GM21737 (cell line): ENCODE results near the gene NTF3.

Experiments used
- ATAC-seq: cut with Tn5 transposase; IDR thresholded peaks from one replicate; pipeline ENCODE4 v1.9.1; 2021; ENCODE audit warnings: mild to moderate bottlenecking, moderate library complexity; ENCODE audit not compliant: unreplicated experiment

NTF3 gene

DNA sequence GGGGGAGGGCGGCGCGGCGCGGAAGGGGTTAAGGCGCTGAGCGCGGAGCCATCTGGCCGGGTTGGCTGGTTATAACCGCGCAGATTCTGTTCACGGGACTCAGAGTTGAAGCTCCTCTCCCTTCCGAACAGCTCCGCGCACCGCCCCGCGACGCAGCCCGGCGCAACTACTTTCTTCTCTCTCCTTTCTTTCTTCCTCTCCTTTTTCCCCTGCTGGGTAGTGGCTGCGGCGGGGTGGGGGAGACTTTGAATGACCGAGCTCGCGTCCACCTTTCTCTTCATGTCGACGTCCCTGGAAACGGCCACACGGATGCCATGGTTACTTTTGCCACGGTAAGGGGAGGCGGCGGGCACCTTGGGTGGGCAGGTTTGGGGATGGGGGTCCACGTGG, at the start of gene NTF3:
TSS of gene NTF3 (plus strand) at position 98 of the 390 bp plus-strand sequence. CDS start at position 315, 217 bp downstream.
- ATAC-seq = no peak

DNA sequence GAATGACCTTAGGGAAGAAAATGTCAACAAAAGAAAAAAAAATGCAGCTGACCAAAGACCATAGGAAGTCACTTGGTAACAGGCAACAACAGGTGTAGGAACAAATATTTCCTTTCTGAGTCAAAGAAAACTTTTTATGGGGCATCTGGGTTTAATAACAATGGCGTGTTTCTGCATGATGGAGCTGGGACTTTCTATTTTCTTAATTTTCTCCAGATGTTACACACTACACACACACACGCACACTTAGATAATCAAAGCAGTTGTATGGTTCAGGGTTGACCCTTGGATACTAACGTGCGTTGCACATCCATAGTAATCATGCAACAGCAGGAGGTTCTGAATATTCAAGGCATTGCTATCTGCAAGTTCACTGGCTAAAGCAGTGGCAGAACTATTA, 47.9 kb upstream of the NTF3 start:
- ATAC-seq = no peak

DNA sequence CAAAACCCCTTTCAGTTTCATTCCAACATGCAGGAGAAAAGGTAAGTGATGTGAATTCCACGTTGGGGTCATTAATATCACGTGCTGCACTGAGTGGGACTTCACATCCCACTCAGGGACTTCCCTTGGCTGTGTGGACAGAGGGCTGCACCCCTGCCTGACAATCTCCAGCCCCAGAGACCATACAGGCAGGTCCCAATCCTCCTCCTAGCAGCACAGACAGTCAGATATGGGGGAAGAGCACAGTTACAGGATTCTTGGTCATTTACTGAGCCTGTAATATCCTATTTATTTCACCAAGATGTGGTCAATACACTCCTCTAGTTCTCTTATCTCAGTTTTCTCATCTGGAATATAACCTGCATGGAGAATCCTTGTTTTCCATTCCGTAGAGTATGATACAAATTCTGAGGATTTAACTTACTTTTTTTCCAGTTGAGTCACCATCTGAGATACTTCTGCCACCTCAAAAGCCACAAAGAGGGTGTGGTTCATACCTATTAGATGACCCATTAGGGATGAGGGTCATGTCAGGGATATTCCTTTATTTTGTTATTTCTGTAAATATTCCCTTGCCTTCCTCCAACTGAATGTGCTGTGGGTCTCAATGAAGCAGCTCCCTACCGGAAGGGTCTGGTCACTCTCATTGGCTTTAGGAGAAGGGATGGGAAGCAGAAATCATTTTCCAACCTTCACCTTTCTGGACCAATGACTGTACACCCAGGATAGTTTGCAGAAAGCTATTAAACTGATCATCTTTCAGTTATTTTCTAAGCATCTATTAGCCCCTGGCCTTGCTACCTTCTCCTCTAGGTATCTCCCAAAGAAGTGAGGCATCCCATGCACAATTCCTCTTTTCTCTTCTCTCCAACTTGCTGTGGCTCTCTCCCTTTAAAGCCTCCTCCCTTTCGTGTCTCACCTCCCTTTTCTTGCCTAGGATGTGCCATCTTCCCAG, 43.0 kb upstream of the NTF3 start:
- no peak for ATAC-seq

DNA sequence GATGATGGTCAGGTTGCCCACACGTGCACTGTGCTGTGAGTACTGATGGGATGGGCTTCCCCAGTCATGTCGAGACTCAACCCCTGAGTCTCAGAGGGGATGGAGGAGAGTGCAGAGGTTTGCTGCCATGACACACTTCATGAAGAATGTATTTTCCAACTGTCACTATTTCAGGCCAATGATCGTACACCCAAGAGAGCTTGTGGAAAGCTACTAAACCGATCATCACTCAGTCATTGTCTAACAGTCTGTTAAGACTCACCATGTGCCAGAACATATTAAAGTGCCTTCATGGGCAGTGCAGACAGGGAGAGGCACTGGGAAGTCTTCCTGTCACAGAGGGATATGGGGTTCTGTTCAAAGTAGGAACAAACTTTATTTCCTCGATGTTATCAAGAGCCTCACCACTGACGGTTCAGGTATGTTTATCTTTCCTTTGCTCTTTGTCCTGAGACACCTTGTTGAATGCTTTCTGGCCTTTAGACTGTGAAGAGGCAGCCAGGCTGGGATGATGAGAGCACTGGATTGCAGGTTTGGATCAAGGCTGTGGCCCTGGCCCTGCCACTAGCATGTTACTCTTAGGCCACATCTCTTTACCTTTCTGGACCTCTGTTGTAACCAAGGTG, 41.6 kb upstream of the NTF3 start:
- ATAC-seq = no peak

DNA sequence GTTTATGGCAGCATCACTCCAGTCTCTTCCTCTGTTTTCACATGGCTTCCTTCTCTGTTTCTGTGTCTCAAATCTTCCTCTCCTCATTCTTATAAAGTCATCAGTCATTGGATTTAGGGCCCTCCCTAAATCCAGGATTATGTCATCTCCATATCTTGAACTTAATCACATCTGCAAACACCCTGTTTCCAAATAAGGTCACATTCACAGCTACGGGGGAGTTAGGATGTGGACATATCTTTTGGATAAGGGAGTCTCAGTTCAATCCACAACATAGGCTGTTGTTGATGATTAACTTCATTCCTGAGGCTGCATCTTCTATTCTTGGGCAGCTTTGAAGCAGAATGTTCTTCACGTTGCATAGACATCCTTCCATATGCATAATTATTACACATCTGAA, 40.3 kb upstream of the NTF3 start:
- no peak for ATAC-seq

DNA sequence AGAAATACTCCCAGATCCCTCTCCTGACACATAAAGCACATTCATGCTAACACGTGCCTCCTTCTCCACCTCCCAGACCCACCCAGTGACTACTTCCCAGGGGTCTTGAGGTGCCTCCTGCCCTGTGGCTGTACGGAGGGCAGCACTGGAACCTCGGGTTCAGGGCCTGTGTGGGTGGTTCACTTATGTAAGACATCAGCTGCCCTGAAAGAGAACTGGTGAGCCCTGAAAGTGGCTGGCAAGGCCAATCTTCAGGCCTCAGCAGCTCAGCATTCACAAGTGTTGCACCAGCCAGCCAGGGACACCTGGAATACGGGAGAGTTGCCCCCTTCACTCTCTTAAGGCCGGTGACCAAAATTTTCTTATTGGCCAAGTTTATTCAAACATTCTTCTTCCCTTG, 38.9 kb upstream of the NTF3 start:
- no peak for ATAC-seq

DNA sequence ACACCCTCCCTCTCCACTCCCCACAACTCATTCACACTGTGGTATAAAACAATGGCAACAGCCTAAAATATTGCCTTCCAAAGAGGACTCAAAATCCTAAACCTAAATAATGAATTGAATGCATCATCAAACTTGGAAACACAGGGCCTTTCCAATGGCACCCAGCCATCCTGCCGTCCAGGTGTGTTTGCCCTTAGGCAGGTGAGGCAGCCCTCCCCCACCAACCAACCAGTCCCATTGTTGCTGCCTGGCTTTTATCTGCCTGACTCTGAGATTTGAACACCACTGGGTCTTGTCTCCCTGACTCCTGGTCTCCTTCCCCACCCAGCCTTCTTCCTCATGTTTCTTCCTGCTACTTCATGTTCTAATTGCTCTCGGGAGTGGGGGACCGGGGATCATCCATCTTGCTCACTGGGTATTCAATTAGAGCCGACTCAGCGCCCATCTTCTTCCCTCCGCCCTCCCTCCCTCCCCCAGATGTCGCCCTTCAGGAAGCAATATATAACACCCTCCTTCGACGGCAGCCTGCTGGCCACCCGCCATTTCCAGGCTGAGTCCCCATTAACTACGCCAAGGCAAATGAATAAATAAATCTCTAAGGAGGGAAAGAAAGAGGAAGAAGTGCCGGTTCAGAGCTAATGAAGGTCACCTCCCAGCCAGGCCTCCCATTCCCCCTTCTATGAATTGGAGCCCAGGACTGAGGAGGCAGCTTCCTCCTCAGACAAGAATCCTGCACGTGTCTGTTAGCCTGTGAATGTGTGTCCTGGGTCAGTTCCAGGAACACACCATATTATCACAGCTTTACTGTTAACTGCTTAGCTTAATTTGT, 36.3 kb upstream of the NTF3 start:
- no peak for ATAC-seq

DNA sequence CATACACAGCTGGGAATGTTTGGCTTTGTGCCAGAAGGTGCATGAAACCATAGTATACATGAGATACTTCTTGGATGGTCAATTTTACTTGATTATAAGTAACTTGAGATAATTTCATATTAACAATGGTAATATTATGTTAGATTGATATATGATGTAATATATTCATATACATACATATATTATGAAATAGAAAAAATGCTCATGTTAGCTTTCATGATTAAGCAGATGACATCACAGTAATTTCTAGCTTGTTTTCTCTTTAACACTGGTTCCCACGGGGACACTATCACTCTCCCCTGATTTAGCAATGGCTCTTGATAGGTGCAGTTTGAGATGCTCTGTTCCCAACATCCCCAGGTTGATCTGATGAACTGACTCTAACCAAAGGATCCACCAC, 35.4 kb upstream of the NTF3 start:
- no peak for ATAC-seq

DNA sequence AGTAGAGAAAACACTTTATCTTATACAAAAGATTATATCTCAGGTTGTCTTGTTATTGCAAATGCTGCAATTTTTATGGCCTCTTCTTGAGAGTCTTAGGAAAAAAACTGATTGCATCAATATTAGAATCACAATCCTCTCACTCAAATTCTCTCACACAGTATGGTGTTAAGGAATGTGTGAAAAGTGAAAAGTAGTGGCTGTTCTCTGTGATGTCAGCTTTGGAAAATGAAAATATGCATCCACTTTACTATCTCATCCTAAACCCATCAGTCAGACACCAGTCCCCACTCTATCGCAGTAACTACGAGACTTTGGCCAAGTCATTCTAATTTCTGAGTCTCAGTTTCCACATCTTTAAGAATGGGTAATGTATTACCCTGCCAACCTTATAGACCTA, 32.6 kb upstream of the NTF3 start:
- no peak for ATAC-seq

DNA sequence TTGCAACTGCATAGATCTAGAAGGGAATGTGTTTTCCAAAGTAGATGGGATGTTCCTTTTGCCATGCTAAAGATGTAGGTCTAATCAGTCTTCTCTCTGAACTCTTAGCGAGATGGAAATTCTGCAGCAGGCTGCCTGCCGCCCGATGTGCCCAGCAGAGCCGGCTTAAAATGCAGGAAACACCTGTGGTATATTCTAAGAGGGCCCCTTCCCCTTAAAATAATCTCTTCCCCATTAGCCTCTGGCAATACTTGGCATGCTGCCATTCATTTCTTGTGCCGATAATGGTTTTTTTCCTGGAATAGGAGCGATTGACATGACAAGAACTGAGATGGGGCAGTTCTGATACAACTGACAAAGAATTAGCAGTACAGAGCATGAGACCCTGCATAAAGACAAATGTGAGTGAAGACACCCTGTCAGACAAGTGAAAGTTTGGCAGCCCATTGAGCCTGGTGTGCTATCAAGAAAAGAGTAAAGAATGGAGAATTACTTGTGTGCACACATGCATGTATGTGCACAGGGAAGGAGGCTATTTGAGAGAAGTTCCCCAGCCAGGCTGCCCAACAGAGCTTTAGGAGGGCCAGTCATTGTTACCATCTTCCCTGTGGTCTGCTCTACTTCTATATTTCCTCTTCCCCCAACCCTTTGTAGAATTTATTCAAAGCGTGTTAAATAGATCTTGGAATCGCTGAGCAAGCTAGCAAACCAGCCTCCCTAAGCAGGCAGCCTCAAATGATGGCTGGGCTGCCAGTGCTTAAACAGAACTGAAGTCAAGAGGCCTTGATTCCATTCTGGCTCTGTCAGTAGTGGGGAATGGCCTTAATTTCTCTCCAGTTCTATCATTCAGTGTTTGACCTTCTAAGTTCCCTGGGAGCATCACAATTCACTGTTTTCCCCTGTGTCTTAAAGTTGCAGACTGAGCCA, 29.6 kb upstream of the NTF3 start:
- ATAC-seq = no peak

DNA sequence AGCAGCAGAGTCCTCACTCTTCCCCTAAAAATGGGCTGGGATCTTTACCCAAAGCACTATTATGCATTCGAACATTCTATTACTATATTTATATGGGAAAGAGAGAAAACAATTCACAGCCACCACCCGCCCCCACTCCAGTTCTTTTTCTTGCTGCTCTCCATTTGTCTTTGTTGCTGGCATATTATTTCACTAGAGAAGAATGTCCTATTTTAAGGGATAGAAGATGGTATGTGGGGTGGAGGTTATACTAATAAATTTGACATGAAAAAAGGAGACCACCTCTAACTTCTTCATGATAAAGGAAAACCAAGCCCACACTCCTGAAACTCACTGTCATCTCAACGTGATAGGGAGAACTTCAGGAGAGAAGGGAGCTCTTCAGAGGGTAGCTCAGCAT, 28.5 kb upstream of the NTF3 start:
- no peak for ATAC-seq

DNA sequence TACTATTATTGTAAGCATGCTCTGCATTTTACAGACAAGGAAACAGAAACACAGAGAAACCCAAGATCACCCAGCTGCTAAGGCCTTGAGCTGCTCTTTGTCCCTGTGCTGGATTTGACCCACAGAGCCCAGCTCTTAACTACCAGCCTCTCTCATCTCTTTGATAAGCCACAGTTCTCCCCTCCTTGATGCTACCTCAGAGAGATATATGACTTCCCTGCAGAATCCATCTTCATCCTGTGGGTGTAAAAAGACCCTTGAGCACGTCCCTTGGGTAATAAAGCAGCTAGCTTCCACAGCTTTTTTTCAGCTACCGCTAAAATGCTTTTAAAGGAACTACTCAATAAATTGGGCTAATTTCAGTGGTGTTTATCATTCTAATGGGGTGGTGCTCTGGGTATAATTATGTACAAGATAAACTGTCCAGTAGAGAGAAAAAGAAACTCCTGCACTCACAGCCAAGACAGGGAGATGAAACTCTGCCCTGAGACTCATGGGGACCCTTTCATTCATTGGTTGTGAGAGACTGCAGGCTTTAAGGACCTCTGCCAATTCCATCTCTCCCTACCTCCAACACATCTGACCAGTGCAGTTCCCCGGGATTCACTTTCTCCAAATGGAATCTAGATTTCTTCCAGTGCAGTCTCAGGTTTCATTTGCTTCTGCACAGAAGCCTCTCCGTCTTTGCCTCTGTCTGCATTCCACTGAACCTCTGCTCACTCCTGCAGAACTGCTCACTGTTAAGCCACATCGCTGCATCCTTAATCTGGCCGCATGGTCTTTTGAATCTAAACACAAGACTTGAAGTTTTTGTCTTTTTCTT, 24.7 kb upstream of the NTF3 start:
- no peak for ATAC-seq

DNA sequence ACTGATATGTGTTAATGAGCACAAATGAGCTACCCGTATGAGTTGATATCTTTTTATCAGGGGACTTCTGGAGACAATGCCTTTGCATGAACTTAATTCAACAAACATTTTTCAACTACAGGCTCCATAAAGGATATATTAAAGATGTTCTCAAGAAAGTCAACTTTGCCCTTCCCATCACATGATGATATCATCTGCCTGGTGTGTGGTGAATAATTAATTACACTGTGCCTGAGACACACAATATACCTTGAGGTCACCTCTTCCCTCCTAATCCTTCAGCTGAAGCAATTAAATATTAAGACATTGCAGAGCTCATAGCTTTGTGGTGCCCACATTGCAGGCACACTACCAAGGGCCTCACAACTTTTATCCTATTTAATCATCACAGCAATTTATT, 22.3 kb upstream of the NTF3 start:
- no peak for ATAC-seq

DNA sequence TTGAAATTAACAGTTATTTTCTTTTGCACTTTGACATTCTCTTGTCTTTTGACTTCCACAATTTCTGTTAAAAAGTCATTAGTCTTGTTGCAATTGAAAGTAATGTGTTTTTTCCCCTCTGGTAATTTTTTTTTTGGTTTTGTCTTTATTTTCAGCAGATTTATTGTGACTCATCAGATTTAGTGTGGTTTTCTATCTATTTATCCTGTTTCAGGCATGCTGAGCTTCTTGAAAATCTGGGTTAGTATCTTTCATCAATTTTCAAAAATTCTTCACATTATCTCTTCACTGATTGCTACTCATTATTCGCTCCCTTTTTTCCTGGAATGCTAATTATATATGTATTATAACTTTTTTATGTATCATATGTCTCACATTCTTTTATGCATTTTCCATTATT, 15.3 kb upstream of the NTF3 start:
- ATAC-seq = no peak

DNA sequence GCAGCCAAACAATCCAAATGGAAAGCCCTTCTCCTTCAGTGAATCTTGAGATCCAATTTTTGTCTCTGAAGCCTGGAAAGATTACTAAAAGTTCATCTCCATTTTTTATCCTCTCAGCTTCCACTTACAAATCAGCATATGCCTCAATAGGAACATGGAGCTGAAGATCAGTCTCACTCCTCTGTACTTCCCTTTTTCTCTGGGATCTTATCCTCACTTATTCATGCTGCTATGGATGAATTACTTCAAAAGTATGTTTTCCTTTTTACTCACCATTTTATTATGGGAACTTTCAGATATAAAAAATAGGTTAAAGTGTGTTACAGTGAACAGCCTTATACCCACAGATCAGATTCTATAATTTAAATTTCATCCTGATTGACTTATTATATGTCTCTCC, 14.4 kb upstream of the NTF3 start:
- no peak for ATAC-seq

DNA sequence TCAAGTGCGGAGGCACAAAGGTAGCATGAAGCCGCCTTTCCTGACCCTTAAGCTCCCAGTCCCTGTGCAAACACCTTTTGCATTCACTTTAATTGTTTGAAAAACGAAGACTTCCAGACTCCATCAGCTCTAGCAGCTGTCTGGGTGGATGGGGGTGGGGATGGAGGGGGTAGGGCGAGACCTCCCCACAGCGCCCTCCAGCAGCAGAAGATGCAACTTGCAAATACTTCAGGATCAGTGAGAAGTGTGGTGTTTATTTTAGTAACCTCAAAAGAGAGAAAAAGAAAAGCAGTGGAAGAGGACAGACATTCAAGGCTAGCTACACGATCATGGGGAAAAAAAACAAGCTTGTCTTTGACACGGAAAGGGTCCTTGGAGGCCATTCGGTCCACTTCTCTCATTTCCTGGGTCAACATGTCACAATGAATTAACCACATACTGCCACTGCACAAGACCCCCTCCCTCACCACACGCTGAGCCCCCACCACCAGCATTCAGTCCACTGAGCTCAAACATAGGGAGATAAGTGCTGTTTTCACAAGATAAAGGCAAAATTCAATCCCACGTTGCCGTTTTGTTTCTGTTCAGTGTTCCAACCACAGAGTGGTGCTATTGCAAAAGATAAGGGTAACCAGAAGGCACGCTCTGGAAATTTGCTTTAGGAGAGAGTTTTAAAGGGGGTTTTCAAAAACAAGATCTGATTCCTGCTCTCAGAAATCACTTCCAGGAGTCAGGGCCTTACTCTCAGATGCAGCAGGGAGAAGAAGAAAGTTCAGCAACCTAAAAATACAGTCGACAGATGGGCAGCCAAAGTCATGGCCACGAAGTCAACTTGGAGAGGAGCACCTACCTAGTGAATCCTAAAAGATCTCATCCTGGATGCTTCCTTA, 3.3 kb upstream of the NTF3 start:
- no peak for ATAC-seq

DNA sequence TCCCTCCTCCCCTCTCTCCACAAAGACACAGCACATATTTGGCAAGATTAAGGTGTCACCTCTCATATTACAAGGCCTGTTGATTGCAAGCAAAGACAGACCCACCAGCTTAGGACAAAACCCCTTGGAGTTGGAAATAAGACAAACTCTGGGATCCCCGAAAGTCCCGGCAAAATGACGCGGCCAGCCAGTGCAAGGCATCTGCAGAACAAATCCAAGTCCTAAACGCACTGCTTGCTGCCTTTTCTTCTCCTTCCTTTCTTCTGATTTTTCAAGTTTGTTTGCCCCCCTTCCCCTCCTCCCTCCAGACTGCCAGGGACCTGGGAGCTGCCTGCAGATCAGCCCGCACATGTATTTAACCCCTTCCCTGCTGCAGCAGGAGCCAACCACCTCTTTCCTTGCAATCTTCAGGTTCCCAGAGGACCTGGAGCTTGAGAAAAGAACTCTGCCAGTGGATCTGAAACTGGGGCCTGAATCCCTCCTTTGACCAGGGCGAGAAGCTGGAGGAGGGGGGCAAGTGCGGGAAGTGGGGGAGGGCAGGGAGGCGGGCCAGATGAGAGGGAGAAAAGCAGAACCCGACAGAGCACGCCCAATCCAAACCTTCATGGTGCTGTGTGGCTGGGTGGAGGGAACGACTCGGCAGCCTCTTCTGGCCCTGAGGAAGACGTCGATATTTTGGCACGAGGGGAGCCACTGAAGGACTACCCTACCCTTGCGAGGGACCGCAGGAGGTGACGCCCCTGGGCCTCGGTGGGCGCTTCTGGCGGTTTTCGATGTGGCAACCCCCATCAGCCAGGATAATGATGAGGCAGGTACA, 2.0 kb upstream of the NTF3 start:
- ATAC-seq = no peak
